Measurements from ENCODE around the gene B4GALNT1. TPM values are rescaled to one million over a fixed set of nuclear protein-coding genes. Genes with fewer than 3 reads are reported as not detected.
"Not testable (repeated sequence)": the region's sequence is repeated elsewhere in the genome, so short reads cannot be mapped to it uniquely, and the experiment has no call there.

B4GALNT1 gene
- total and polyA plus RNA-seq, 9 of the 15 experiments (the other 6 are each of a cell fraction or from before 2014, with no cell fraction given) = 1.0 to 32.2 (median 9.8) TPM

- H3K27ac ChIP-seq (ENCODE audit: extremely low read depth, low read depth, low read length) = no peak overlapping the region
- WGBS (ENCODE audit: insufficient coverage, low coverage, missing lambda C conversion rate) = 15% methylated on average over 3 of the region's 3 CpGs
- no peak overlapping the region for H2AFZ ChIP-seq (ENCODE audit: low read depth, low read length)
- POLR2A ChIA-PET = interaction anchor here (0.6 to 2.0 kb wide), 3 partner anchors 9 to 119 kb away, joined by 3 to 7 read pairs (median 6); no protein-coding TSS in a partner anchor
- H3K4me3 ChIP-seq = no peak overlapping the region
- H3K27me3 ChIP-seq (ENCODE audit: control insufficient read depth in 2 of 2, insufficient read depth in 2 of 2, low read length in 2 of 2) = no peaks in the 10 kb centered on the region
- no TSS peak for BruUV-seq (replicated peaks)
- peaks cover 15 to 21% of the 10 kb centered on the region in 2 experiments; a peak in 4 of 5 replicates for H3K4me1 ChIP-seq (replicated peaks in 1 of 2; ENCODE audit: control insufficient read depth in 2 of 2, insufficient read depth in 2 of 2, low read length in 2 of 2)
- no peaks in the 10 kb centered on the region for H4K20me1 ChIP-seq (replicated peaks; ENCODE audit: control insufficient read depth, insufficient read depth, low read length)
- FAIRE-seq = no peak
- ATAC-seq = no peak
- DNase-seq (ENCODE audit: extremely low read depth in 1 of 4, low spot score in 3 of 4) = peak in 1 of 4 experiments; percentile 5
- H3K79me2 ChIP-seq (ENCODE audit: control insufficient read depth, insufficient read depth, low read length) = 0 out of 3 replicates have a peak, but pooled peaks cover 1% of the 10 kb centered on the region
- H3K36me3 ChIP-seq (ENCODE audit: control insufficient read depth, insufficient read depth, low read length) = no peaks in the 10 kb centered on the region
- no peak overlapping the region for H3K4me2 ChIP-seq (ENCODE audit: insufficient read depth, low read length)
- H3K9ac ChIP-seq (ENCODE audit: insufficient read depth in 1 of 2, low read depth in 2 of 2, low read length in 2 of 2) = no peak overlapping the region
- CTCF ChIA-PET (ENCODE audit: low intra/inter-chr PET ratio) = interaction anchor here (1.5 kb wide), 1 partner anchor 54 kb away, joined by 4 read pairs; no protein-coding TSS in a partner anchor
- intact Hi-C loops (cut with micrococcal nuclease) (no loop called here), in situ Hi-C loops (cut with MboI) (no loop called here)
- H3K9me1 ChIP-seq (ENCODE audit: control insufficient read depth, insufficient read depth, low read length) = no peaks in the 10 kb centered on the region
- H3K9me3 ChIP-seq (replicated peaks; ENCODE audit: control insufficient read depth, insufficient read depth, low read depth, low read length) = no peaks in the 10 kb centered on the region
- no peak for TF ChIP-seq XRCC5 (IDR thresholded peaks at IDR 0.05; ENCODE audit: low read depth, low read length)
- TF ChIP-seq PTTG1 (tag; IDR thresholded peaks at IDR 0.05; ENCODE audit: low read depth) = no peak
- no peak for TF ChIP-seq ZNF512 (tag; IDR thresholded peaks at IDR 0.05)
- TF ChIP-seq UBTF (IDR thresholded peaks at IDR 0.05; ENCODE audit: borderline replicate concordance in 1 of 2, low read depth in 2 of 2, low read length in 2 of 2) = no peak
These were observed 4.4 kb upstream of the B4GALNT1 start for GRCh38 chr12:57637364-57637763.

- H2AFZ ChIP-seq (ENCODE audit: low read depth, low read length); H3K4me3 ChIP-seq; H3K9me3 ChIP-seq (replicated peaks; ENCODE audit: control insufficient read depth, insufficient read depth, low read depth, low read length); BruUV-seq (replicated peaks); H3K36me3 ChIP-seq (ENCODE audit: control insufficient read depth, insufficient read depth, low read length); H3K9ac ChIP-seq (ENCODE audit: insufficient read depth in 1 of 2, low read depth in 2 of 2, low read length in 2 of 2); in situ Hi-C loops (cut with MboI); intact Hi-C loops (cut with micrococcal nuclease); ATAC-seq; DNase-seq (ENCODE audit: extremely low read depth in 1 of 4, low spot score in 3 of 4); H3K4me2 ChIP-seq (ENCODE audit: insufficient read depth, low read length); FAIRE-seq; CTCF ChIA-PET (ENCODE audit: low intra/inter-chr PET ratio); H4K20me1 ChIP-seq (replicated peaks; ENCODE audit: control insufficient read depth, insufficient read depth, low read length); H3K79me2 ChIP-seq (ENCODE audit: control insufficient read depth, insufficient read depth, low read length); H3K27ac ChIP-seq (ENCODE audit: extremely low read depth, low read depth, low read length); H3K27me3 ChIP-seq (ENCODE audit: control insufficient read depth in 2 of 2, insufficient read depth in 2 of 2, low read length in 2 of 2); H3K9me1 ChIP-seq (ENCODE audit: control insufficient read depth, insufficient read depth, low read length): not testable (repeated sequence)
- POLR2A ChIA-PET = interaction anchor here (0.6 to 0.9 kb wide), 2 partner anchors 21 to 182 kb away, joined by 3 to 6 read pairs; partner anchors contain the start of gene INHBE
- WGBS (ENCODE audit: insufficient coverage, low coverage, missing lambda C conversion rate) = 58% methylated on average over 9 of the region's 9 CpGs
- H3K4me1 ChIP-seq (replicated peaks in 1 of 2; ENCODE audit: control insufficient read depth in 2 of 2, insufficient read depth in 2 of 2, low read length in 2 of 2) = peaks cover 16 to 18% of the 10 kb centered on the region in 2 experiments; a peak in 4 of 5 replicates
These were observed 3.7 kb upstream of the B4GALNT1 start for GRCh38 chr12:57636731-57637130.
